ENCODE data around the gene PTGIS. TPM values are rescaled to one million over a fixed set of nuclear protein-coding genes. Genes with fewer than 3 reads are reported as not detected.

Gene PTGIS
- total and polyA plus RNA-seq, 2 of the 4 experiments (the other 2 are of a cell fraction) = 1.6 to 2.6 TPM

GRCh38 chr20:49470922-49471321, 97.0 kb downstream of the PTGIS start:
- POLR2A ChIA-PET (ENCODE audit: unreplicated experiment) = no interaction called here
- DNase-seq = no peak
- Histone ChIP-seq H2BK20ac (ENCODE audit: low read depth, low read length) (no peak overlapping the region), H2BK5ac (ENCODE audit: low read depth, low read length, poor library complexity, severe bottlenecking) (no peak overlapping the region), H4K91ac (ENCODE audit: insufficient read depth, low read depth, low read length) (no peak overlapping the region), H4K5ac (ENCODE audit: low read depth, low read length) (no peak overlapping the region), H3K18ac (ENCODE audit: low read depth, low read length) (no peak overlapping the region), H3K79me1 (ENCODE audit: low read depth in 1 of 2, low read length in 2 of 2) (no peaks in the 10 kb centered on the region), H3K27ac (ENCODE audit: insufficient read depth, low read length) (no peak overlapping the region), H3K4me2 (ENCODE audit: low read depth, low read length) (no peak overlapping the region), H3K56ac (ENCODE audit: extremely low read depth, insufficient read depth, low read length) (no peak overlapping the region), H3K4ac (ENCODE audit: low read depth, low read length) (no peak overlapping the region), H2AK9ac (replicated peaks; ENCODE audit: low read depth, low read length, poor library complexity) (no peak overlapping the region), H3K9me1 (ENCODE audit: insufficient read depth, low read length) (no peaks in the 10 kb centered on the region; the same call in 1 of the 2 replicates), H2AK5ac (ENCODE audit: low read depth, low read length) (no peak overlapping the region), H3K23ac (ENCODE audit: low read depth, low read length) (no peak overlapping the region), H2BK15ac (ENCODE audit: low read depth, low read length) (no peak overlapping the region), H3K9ac (ENCODE audit: low read depth, low read length) (no peak overlapping the region), H2AFZ (replicated peaks; ENCODE audit: low read length, poor library complexity) (no peak overlapping the region), H3K9me3 (ENCODE audit: control insufficient read depth, insufficient read depth, low read length) (no peaks in the 10 kb centered on the region), H3K14ac (replicated peaks; ENCODE audit: low read depth, low read length) (no peak overlapping the region), H4K8ac (ENCODE audit: low read depth in 2 of 2, low read length in 2 of 2) (no peak overlapping the region), H4K20me1 (ENCODE audit: insufficient read depth, low read length) (no peaks in the 10 kb centered on the region), H3K4me1 (ENCODE audit: control insufficient read depth, insufficient read depth, low read length) (no peaks in the 10 kb centered on the region), H2BK120ac (ENCODE audit: low read depth, low read length) (no peak overlapping the region), H3K27me3 (ENCODE audit: control insufficient read depth, insufficient read depth, low read length) (peaks cover 45% of the 10 kb centered on the region), H3K36me3 (ENCODE audit: control insufficient read depth, insufficient read depth, low read length) (no peaks in the 10 kb centered on the region), H3K4me3 (ENCODE audit: insufficient read depth, low read depth, low read length) (no peak overlapping the region)
- WGBS, 2 experiments (ENCODE audit: extremely low coverage in 2 of 2, insufficient read length in 1 of 2) = 38% methylated on average over 3 of the region's 6 CpGs; no CpG with 5 or more reads in 1 of the 2 experiments
- dilution Hi-C loops (cut with HindIII; ENCODE audit: low sequenced_read_pairs, unreplicated experiment) = no loop called here
- intact Hi-C loops (cut with micrococcal nuclease) = no loop called here
- in situ Hi-C loops (cut with MboI; ENCODE audit: low sequenced_read_pairs) = no loop called here
- CTCF ChIA-PET = no interaction called here
- ATAC-seq (ENCODE audit: low read depth) = no peak
- BruUV-seq (replicated peaks) = no TSS peak
- TF ChIP-seq RFX5 (IDR thresholded peaks at IDR 0.05; ENCODE audit: low read depth, low read length) (no peak), NFE2L2 (IDR thresholded peaks at IDR 0.05; ENCODE audit: low read depth, low read length) (no peak), SMC3 (IDR thresholded peaks at IDR 0.05; ENCODE audit: low read depth, low read length) (no peak), ELK1 (IDR thresholded peaks at IDR 0.05; ENCODE audit: borderline replicate concordance, low read depth, low read length) (no peak), MXI1 (IDR thresholded peaks at IDR 0.05; ENCODE audit: borderline replicate concordance, low read depth, low read length) (no peak), RCOR1 (IDR thresholded peaks at IDR 0.05; ENCODE audit: insufficient replicate concordance, low read length) (no peak), BHLHE40 (IDR thresholded peaks at IDR 0.05; ENCODE audit: low read depth, low read length) (no peak), CHD1 (IDR thresholded peaks at IDR 0.05; ENCODE audit: low read depth, low read length) (no peak), MAZ (IDR thresholded peaks at IDR 0.05; ENCODE audit: borderline replicate concordance, low read depth, low read length) (no peak), RAD21 (IDR thresholded peaks at IDR 0.05; ENCODE audit: low read length) (no peak), MAFK (IDR thresholded peaks at IDR 0.05; ENCODE audit: low read depth, low read length) (no peak), POLR2A (IDR thresholded peaks at IDR 0.05; ENCODE audit: low read depth, low read length) (no peak), CEBPB (IDR thresholded peaks at IDR 0.05; ENCODE audit: low read depth, low read length) (no peak), FOS (IDR thresholded peaks at IDR 0.05; ENCODE audit: low read depth, low read length) (no peak)
- TF ChIP-seq, protein P1, sequence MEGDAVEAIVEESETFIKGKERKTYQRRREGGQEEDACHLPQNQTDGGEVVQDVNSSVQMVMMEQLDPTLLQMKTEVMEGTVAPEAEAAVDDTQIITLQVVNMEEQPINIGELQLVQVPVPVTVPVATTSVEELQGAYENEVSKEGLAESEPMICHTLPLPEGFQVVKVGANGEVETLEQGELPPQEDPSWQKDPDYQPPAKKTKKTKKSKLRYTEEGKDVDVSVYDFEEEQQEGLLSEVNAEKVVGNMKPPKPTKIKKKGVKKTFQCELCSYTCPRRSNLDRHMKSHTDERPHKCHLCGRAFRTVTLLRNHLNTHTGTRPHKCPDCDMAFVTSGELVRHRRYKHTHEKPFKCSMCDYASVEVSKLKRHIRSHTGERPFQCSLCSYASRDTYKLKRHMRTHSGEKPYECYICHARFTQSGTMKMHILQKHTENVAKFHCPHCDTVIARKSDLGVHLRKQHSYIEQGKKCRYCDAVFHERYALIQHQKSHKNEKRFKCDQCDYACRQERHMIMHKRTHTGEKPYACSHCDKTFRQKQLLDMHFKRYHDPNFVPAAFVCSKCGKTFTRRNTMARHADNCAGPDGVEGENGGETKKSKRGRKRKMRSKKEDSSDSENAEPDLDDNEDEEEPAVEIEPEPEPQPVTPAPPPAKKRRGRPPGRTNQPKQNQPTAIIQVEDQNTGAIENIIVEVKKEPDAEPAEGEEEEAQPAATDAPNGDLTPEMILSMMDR (conservative IDR thresholded peaks at IDR 0.05; ENCODE audit: low read depth, low read length) = no peak
- TF ChIP-seq, protein P2, sequence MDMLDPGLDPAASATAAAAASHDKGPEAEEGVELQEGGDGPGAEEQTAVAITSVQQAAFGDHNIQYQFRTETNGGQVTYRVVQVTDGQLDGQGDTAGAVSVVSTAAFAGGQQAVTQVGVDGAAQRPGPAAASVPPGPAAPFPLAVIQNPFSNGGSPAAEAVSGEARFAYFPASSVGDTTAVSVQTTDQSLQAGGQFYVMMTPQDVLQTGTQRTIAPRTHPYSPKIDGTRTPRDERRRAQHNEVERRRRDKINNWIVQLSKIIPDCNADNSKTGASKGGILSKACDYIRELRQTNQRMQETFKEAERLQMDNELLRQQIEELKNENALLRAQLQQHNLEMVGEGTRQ (IDR thresholded peaks at IDR 0.05; ENCODE audit: low read depth, low read length) = no peak
